Embryonic facial prominence (tissue), 1 donor: ENCODE measurements around the gene ZCCHC14.
"Not testable (repeated sequence)": the region's sequence is repeated elsewhere in the genome, so short reads cannot be mapped to it uniquely, and the experiment has no call there.

Source experiments
- DNase-seq: peaks from one replicate; pipeline ENCODE4 v3.0.0-alpha.2; 2016; ENCODE audit errors: extremely low spot score

The ZCCHC14 gene

DNA sequence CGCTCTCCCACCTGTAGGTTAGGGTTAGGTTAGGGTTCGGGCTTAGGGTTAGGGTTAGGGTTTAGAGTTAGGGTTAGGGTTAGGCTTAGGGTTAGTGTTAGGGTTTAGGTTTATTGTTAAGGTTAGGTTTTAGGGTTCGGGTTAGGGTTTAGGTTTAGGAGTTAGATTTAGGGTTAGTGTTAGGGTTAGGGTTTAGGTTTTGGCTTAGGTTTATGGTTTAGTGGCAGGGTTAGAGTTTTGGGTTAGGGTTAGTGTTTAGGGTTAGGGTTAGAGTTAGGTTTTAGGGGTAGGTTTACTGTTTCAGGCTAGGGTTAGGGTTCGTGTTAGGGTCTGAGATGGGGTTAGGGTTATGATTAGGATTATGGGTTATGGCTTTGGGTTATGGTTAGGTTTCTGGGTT, 31.6 kb upstream of the ZCCHC14 start:
- no peak for DNase-seq

DNA sequence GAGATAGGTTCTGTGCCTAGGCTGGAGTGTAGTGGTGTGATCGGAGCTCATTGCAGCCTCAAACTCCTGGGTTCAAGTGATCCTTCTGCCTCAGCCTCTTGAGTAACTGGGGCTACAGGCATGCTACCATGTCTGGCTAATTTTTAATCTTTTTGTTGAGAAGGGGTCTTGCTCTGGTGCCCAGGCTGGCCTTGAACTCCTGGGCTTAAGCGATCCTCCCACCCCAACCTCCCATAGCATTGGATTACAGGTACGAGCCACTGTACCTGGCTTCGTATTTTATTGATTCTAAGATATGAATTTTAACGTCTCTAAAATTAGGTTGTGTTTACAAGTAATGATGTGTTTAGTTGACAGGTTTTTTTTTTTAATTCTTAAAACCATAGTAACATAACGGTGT, 30.8 kb upstream of the ZCCHC14 start:
- not testable (repeated sequence) for DNase-seq

DNA sequence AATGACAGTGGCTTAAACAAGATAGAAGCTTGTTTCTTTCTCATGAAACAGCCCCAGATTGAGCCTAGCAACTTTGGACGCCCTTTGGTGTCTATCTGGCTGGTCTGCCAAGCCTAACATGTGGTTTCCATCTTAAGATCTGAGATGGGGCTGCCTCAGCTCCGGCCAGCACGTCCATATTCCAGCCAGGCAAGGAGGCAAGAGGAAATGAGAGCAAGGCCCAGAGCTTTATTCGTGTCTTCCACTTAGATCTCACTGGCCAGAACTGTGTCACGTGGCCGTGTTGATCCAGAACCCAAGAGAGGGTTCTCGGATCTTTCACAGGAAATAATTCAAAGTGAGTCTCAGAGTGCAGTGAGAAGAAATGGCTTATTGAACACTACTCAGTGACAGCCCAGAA, 28.9 kb upstream of the ZCCHC14 start:
- DNase-seq, result not testable (repeated sequence)

DNA sequence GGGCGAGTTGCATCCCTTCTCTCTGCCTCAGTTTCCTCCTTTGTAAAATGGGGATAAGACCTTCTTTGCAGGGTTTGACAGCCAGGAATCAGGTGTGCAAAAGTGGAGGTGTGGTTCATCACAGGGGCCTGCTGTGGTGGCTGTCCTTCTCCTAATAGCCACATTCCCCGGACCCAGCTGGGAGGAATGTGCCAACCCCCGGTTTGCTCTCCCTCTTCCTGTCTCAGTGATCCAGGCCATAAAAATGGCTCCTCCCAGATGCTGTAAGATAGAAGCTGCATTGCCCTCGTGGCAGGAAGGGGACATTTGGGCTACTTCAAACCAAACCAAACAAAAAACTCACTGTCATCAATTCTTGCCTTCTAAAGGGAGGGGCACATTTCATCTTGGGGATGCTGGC, 26.3 kb upstream of the ZCCHC14 start:
- not testable (repeated sequence) for DNase-seq

DNA sequence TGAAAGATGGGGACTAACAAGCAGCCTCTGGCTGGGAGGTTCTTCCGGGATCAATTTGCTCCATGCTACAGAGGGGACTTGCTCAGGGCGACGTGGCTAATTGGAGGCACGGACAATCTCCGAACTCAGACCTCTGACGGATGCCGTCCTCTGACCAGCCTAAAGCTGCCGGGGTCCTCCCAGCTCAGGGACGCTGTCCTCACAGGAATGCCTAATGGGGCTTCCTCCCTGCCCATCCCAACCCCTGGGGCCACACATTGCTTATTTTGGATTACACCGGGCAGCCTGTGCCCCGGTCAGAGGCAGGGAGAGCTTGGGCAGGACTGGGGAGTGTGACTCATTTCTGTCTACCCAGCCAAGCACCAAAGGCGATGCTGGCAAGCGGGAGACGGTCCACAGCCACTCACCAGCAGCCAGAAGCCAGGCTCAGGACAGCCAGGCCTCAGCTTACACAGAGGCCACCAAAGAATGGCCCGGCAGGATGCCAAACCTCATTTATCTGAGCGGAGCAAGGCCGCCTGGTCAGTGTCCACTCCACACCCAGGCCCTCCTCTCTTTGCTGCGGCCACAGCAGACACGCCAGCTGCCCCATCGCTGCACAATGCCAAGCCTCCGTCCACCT, 25.7 kb upstream of the ZCCHC14 start:
- DNase-seq, result not testable (repeated sequence)

DNA sequence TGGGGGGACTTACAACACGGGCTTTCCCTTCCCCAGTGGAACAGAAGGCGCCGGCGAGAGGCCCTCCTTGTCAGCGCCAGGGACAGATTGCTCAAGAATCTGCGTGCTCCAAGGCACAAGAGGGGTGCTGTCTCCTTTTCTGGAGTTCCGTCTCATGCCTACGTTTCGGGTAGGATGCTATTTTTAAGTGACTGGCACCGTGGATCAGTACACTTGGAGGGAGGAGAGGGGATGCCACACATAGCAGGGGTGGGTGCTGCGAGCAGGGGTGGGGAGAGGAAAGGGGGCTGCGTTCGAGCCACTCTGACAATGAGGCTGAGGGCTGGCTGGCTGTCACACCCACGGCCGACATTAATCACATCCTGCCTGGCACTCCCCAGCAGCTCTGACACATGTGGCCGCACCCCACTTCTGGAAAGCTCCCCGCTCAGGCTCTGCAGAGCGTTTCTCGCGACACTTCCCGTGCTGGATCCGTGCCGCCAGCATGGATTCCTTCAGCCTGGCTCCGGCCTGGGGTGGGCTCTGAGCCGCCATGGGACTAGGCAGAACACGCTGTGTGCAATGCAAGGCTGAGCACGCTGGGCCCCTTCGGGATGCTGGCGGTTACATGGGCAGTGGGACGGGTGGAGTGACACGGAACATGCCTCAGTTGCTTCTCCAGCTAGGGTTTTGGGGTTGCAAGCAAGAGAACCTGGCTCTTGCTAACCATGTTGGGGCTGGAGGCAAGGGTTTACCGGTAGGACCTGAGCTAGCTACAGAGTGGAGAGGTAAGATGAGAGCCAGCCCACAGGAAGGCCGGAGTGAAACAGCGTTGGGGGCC, 25.0 kb upstream of the ZCCHC14 start:
- not testable (repeated sequence) for DNase-seq

DNA sequence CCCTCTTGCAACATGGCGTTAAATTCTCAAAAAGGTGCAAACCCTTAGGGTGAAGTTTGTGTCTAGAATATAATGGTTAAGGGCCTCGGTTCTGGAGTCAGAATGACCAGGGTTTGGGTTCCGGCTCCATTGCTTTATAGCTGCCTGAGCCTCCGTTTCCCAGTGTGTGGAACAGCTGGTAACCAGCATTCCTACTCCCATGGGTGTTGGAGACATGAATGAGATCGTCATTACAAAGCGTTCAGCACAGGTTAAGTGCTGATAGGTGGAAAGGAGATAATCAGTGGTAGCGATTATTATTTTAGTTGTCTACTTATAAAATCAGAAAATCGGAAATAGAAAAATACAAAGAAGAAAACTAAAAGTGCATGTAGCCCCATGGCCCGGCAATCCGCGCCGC, 23.5 kb upstream of the ZCCHC14 start:
- no peak for DNase-seq

DNA sequence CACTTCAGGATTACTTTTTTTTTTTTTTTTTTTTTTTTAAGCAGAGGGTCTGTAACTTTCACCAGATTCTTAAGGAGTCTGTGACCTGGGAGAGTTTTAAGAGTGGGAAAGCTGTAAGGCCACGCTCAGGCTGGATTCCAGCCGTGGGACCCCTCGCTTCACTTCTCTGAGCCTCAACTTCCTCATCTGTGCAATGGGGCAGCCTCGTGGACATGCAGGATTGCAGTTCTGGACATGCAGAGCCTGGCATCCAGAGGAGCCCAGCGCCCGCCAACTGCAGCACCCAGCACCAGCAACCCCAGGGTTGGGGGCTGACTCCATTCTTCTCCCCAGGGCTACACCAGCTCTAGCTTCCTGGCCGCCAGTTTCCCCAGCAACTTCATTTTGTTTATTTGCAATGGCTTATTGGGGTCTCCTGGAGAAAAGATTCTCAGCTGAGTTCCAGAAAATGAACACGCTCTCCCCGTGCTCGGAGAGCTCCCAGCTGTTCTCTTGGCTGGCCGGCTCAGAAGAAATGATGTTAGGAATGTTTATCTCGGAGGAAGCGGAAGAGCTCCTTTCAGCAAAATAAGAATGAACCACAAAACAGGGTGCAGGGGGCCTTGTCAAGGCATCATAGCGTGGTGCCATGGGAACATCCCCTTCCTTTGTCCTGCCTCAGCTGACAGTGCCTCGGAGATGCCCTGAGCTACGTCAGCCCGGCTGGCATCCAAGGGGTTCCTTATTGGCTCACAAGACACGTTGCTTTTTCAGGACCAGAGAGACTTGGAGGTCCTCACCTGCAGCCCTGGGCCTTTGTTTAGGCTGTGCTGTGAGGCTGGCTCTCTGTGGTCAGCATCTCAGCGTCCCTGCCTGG, 22.9 kb upstream of the ZCCHC14 start:
- no peak for DNase-seq

DNA sequence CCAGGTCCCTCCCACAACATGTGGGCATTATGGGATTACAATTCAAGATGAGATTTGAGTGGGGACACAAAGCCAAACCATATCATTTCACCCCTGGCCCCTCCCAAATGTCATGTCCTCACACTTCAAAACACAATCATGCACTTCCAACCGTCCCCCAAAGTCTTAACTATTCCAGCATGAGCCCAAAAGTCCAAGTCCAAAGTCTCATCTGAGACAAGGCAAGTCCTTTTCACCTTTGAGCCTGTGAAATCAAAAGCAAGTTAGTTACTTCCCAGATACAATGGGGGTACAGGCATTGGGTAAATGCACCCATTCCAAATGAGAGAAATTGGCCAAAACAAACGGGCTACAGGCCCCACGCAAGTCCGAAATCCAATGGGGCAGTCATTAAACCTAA, 17.0 kb upstream of the ZCCHC14 start:
- DNase-seq, result not testable (repeated sequence)

DNA sequence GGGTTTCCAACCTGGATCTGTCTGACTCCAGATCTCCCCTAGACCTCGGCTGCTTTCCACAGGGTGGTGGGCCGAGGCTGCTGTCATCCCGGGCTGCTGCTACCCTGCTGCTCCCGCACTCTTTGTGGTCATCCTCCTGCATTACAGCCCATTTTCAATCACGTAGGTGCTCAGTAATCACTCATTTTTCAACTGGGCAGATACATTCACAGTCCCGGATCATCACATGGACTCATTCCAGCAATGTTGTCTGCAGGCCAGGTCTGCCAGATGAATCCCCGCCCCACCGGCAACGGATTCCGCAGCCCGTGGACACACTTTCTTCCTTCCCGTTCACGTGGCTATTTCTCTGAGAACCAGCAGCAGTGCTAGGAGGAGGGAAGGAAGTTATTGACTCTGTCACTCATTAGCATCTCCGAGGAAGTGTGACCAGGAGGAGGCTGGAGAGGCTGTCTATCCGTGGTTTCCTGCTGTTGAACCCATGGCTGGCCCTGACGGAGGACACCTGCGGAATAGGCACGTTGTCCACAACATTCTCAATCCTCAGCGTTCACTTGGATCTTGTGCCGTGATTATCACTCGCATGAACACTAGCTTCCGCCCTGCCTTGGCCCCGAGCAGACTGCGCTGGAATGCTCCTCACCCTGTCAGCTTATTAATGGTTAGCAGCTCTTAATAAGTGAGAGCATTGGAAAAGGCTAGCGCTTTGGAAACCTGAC, 14.7 kb upstream of the ZCCHC14 start:
- no peak for DNase-seq

DNA sequence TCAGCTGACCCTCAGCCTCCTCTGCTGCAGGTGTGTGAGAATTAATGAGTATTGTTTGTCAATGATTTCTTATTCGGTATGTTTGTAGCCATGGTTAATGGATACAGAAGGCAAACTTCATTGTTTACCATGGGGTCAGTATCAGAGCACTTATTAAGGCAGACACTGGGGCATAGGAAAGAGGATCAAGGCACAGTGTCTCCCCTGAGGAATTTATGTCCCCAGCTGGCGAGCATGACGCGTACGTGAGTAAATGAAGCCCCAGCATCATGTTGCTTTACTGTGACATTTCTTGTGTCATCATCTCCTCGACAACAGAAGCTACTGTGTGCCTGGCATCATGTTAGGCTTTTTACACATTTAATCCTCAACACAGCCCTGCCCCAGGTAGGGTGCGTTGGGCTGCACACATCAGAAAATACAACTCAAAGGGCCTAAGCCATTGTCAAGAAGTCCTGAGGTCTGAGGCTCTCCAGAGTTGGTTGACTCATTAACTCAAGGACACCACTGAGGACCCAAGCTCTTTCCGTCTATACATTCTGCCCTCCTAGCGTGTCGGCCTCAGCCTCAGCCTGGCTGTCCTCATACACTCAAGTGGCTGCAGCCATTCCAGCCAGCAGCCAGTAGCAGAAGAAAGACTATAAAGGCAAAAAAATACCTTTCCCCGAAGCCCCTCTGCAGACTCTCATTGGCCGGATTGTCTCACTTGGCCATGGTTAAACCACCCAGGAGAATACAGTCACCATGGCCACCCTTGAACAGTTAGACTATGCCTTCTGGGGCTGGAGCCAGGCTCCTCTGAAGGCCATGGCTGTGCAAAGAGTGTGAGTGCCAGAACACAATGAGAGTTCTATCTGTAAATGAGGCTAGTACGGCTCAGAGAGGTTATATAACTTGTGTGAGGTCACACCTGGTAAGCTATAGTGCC, 13.9 kb upstream of the ZCCHC14 start:
- no peak for DNase-seq

DNA sequence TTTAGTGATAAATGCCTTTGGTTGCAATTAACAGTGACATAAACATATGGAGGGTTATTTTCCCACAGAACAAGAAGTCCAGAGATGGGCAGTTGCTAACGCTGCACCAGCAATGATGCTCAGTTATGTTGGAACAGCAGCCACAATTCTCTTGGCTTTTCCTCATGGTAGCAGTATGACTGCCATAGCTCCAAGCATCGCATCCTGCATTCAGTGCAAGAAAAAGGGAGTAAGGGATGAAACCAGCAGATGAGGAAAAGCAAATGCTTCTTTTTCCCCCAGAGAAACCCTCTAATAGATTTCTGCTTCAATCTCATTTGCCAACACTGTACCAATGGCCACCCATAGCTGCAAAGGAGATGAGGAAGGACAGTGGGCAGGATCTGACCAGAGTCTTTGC, 13.0 kb upstream of the ZCCHC14 start:
- DNase-seq, result no peak

DNA sequence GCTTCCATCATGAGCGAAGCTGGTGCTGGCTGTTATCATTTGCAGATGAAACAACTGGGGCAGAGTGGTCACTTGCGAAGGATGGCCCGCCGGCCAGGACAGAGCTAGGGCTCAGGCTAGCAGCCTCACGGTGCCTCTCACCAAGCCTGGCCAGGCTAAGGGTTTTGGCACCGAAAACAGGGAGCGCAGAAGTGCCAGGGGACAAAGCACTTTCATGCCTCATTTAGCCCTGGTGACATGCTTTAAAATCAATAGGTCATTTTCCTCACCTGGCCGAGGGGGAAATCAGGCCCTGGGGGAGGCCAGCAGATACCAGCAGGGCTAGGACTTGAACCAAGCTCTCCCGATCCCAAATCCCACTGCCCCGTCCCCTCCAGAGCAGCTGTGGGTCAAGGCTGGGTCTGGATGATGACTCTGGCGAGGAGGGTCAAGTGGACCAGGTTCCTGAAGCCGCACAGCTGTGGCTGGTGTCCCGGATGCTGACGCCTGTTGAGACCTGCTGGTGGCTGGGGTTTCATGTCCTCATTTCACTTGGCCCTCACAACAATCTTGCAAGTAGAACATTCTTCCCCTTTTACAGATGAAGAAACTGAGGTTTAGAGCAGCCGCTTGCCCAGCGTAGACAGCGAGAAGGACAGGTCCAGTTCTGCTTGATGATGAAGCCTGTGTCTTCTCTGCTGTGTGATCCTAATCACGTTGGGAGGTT, 10.6 kb upstream of the ZCCHC14 start:
- not testable (repeated sequence) for DNase-seq

DNA sequence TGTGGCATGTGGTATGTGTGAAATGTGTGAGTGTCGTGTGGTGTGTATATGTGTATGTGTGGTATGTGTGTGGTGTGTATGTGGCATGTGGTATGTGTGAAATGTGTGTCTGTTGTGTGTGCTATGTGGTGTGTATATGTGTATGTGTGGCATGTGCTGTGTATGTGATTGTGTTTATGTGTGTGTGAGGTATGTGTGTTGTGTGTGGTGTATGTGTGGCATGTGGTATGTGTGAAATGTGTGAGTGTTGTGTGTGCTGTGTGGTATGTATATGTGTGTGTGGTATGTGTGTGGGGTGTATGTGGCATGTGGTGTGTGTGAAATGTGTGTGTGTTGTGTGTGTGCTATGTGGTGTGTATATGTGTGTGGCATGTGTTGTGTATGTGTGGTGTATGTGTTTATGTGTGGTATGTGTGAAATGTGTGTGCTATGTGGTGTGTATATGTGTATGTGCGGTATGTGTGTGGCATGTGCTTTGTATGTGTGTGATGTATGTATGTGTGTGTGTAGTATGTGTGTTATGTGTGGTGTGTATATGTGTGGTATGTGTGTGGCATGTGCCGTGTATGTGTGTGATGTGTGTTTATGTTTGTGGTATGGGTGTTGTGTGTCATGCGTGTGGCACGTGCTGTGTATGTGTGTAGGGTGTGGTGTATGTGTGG, 9.6 kb upstream of the ZCCHC14 start:
- DNase-seq, result no peak

DNA sequence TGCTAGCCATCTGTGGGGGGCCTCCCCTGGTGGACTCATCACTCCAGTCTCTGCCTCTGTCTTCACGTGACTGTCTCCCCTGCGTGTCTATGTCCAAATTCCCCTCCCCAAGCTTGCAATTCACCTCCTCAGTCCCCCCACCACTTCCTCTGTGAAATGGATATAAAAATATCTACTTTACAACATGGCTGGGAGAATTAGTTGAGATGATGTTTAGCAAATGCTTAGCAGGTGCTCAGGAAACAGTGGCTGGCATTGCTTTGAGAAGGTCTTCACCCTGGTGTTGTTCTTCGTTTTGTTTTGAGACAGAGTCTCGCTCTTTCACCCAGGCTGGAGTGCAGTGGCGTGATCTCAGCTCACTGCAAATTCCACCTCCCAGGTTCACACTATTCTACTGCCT, 8.3 kb upstream of the ZCCHC14 start:
- DNase-seq, result no peak

DNA sequence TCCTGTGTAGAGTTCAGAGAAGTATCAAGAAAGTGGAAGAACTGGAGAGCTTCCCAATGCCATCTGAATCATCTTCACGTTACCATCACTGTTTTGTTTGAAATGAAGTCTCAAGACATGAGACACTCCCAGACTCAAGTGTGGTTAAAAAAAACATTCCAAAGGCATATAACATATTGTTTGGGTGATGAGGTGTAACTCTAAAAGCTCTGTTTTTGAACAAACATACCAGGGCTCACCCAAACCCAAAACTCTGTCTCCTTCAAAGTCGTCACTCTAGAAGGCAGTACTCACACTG, 6.3 kb upstream of the ZCCHC14 start:
- no peak for DNase-seq

DNA sequence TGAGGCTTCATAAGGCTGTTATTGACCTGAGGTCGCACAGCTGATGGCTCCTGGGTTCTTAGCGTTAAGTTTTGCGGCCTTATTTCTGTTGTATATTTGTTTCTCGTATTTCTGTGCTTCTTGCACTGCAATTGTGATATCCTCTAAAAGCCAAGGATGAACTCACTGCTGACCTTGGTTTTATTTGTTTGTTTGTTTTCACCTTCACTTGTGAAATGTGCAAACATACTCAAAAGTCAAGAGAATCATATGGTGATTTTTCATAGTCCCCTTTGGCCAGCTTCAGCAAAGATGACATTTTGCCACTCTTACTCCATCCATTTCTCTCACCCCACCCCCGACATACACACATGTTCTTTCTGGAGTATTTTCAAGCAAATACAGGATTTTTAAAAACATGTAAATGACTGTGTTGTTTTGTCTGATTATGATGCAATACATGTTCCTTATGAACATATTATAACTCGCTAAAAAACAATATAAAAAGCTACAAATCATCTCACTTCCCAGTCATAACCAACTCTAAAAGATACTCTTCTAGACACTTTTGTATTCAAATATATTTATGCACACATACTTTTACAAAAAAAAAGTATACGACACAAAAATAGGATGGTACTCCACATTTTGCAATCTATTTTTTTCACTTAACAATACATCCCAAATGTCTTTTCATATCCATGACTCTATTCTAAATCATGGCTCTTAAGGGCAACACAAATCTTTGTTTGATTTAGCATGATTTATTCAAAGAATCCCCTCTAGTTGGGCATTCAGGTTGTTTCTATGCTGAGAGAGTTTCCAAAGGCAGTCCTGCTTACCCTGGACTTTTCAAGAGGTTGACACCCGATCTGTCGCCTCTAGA, 5.7 kb upstream of the ZCCHC14 start:
- DNase-seq, result no peak

DNA sequence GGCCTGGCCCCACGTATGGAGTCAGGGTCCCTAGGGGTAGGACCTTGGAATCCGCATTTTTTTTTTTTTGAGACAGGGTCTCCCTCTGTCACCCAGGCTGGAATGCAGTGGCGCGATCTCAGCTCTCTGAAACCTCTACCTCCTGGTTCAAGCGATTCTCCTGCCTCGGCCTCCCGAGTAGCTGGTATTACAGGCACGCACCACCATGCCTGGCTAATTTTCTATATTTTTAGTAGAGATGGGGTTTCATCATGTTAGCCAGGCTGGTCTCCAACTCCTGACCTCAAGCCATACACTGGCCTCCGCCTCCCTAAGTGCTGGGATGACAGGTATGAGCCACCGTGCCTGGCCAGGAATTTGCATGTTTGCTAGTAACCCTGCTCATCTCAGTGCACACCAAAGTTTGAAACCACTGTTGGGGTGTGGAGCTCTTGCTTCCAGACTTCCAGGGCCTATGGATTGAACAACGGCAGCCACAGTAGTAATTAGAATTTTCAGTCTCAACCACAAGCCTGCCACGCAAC, 5.0 kb upstream of the ZCCHC14 start:
- DNase-seq, result not testable (repeated sequence)
